ENCODE measurements around the gene BRINP2. TPM values are rescaled to one million over a fixed set of nuclear protein-coding genes. Genes with fewer than 3 reads are reported as not detected.

Gene BRINP2, protein sequence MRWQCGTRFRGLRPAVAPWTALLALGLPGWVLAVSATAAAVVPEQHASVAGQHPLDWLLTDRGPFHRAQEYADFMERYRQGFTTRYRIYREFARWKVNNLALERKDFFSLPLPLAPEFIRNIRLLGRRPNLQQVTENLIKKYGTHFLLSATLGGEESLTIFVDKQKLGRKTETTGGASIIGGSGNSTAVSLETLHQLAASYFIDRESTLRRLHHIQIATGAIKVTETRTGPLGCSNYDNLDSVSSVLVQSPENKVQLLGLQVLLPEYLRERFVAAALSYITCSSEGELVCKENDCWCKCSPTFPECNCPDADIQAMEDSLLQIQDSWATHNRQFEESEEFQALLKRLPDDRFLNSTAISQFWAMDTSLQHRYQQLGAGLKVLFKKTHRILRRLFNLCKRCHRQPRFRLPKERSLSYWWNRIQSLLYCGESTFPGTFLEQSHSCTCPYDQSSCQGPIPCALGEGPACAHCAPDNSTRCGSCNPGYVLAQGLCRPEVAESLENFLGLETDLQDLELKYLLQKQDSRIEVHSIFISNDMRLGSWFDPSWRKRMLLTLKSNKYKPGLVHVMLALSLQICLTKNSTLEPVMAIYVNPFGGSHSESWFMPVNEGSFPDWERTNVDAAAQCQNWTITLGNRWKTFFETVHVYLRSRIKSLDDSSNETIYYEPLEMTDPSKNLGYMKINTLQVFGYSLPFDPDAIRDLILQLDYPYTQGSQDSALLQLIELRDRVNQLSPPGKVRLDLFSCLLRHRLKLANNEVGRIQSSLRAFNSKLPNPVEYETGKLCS
- total RNA-seq: not detected in 2 replicates

DNA sequence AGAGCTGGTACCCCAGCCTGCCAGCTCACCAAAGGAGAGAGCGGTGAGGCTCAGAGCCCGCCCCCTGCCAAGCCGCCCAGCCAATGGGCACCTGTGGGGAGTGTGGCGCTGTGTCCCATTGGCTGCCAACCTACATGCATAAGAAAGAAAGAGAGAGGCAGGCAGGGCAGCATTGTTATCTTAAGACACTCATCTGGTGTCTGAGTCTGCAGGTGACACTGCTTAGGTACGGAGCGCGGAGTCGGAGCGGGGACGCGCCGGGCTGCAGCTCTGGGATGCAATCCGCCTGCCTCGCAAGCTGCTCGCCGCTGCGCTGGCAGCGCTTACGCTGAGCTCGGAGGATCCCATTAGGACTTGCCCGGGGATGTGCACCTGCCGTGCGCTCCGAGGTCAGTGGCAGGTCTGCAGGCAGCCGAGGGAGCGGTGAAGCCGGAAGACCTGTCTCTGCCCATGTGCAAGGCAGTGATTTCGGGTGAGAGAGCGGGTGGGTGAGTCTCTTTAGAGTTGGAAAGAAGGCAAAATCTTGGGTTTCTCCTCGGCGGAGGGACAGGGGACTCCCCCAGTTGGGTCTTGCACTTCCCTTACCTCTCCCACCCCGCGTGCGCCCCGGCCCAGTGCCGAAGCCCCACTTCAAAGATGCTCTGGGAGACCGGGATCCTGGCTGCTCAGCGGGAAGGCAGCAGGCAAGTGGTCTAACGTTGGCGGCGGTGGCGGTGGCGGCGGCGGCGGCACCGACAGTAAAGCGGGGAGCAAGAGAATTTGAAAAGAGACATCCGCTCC is at the start of gene BRINP2:
TSS of gene BRINP2 (plus strand) at position 203 of the 780 bp plus-strand sequence. CDS start 58,919 bp downstream, outside the sequence.

DNA sequence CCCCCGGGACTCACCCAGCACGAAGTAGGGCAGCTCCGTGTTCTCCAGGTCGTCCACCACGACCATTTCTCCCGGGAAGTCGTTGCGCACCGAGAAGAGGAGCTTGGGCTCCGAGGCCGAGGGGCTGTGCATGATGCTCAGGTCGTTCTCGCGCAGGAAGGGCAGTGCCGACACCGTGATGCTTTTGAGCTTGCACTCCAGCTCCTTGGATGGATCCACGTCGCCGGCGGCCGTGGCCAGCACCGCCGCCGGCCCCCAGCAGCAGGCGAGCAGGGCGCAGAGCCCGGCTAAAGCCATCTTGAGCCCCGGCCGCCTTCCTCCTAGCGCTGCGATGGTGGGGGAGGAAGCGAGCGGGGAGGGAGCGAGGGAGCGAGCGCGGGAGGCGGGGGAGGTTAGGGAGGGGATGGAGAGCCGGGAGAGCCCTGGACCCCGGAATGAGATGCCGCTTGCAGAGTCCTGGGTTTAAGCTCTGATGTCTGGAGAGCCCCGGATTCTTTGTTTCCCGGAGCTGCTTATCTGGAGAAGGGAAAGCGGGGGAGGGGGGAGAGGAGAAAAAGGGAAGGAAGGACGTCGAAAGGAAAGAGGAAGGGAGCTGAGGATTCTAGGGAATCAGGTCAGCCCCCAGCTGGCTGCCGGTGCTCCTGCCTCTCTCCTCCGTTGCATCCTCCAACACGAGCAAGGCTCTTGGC is 6.2 kb upstream of the BRINP2 start, which contains the start of gene ASTN1:
TSS of gene ASTN1 (minus strand) at position 333 of the 689 bp plus-strand sequence. CDS start at position 297, 36 bp downstream.

Other genes with a start within 250 kb of the BRINP2 start
- not detected in 2 replicates for gene ASTN1, start 6.2 kb upstream of the BRINP2 start, total RNA-seq